Psoas muscle (tissue), 8 donors: ENCODE data around the gene C11orf52. TPM values are rescaled to one million over a fixed set of nuclear protein-coding genes. Genes with fewer than 3 reads are reported as not detected.
"Not testable (repeated sequence)": the region's sequence is repeated elsewhere in the genome, so short reads cannot be mapped to it uniquely, and the experiment has no call there.

ENCODE experiments used
- ATAC-seq, 4 donors: fragments of 200-7000 bp; cut with Tn5 transposase; one replicate each; pipeline ENCODE4 v1.9.1; 2020; ENCODE audit warnings: moderate library complexity in 3 of 4, mild to moderate bottlenecking in 2 of 4
- DNase-seq, 2 donors: peaks; one replicate each; pipeline ENCODE4 v3.0.0-alpha.2; 2020
- H3K27ac ChIP-seq: fragments of 200-600 bp; one replicate; pipeline ENCODE4 v1.8.0; 2022
- H3K27me3 ChIP-seq, 3 donors: fragments of 200-600 bp in 1 of 3; one replicate each; pipeline versions ENCODE4 v1.6.1 to v1.8.0; 2013 to 2022; ENCODE audit warnings: low read length in 2 of 3, mild to moderate bottlenecking in 2 of 3, moderate library complexity in 1 of 3; ENCODE audit not compliant: insufficient read depth in 3 of 3
- H3K36me3 ChIP-seq, 2 donors: fragments of 200-600 bp in 1 of 2; one replicate each; pipeline versions ENCODE4 v1.6.1 to v1.8.0; 2013 to 2022; ENCODE audit warnings: low read depth in 1 of 2, mild to moderate bottlenecking in 1 of 2, moderate library complexity in 1 of 2; ENCODE audit not compliant: insufficient read depth in 1 of 2
- H3K4me1 ChIP-seq: fragments of 200-600 bp; one replicate; pipeline ENCODE4 v1.8.0; 2022
- H3K4me3 ChIP-seq: fragments of 200-600 bp; one replicate; pipeline ENCODE4 v1.8.0; 2022; ENCODE audit warnings: mild to moderate bottlenecking
- H3K9me3 ChIP-seq: fragments of 200-600 bp; one replicate; pipeline ENCODE4 v1.8.0; 2022
- CTCF ChIP-seq: fragments of 200-600 bp; IDR thresholded peaks from one replicate; pipeline ENCODE4 v1.8.0; 2022; ENCODE audit warnings: antibody characterized with exemption
- WGBS, 3 donors: extraction: QIAGEN DNeasy Blood & Tissue Kit; methylation state at CpG; one replicate each; pipeline versions ENCODE4 v1.1.6 to v1.1.7; 2013; 5-methylcytosine and 5-hydroxymethylcytosine counted together
- intact Hi-C, 2 donors: fragments of 100-400 bp; cut with DNase I; formaldehyde crosslinking; loops; one replicate each; pipeline versions ENCODE4 v1.11.0 to v1.14.2; 2022
- polyA plus RNA-seq, 3 donors: library from polyadenylated mRNA; stranded (reverse); fragments of 200-250 nt; gene quantifications; one replicate each; pipeline ENCODE4 v1.2.3, GENCODE V29; 2013
- total RNA-seq, 4 donors: library from RNA; stranded (reverse); fragmentation: NEBNext Ultra II Directional in 2 of 4; extraction: Animal tissue kit (Norgen Biotek cat#: 25700) in 2 of 4; gene quantifications; one replicate each; pipeline versions ENCODE4 v1.2.1 to v1.2.4, GENCODE V29; 2021 to 2023
- donor health status: healthy with polysubstance abuse.
- donor health status: DM: no; HTN: no; CAD: no; lungs with moderate emphysema.
- donor health status: Bipolar disorder and iron deficiency.
- donor health status: healthy.
- donor health status: DM: yes; HTN: yes; CAD: no.
- donor health status: DM: no; HTN: no; CAD: no.
- donor health status: DM: no; HTN: no; CAD: no.
- donor health status: DM: yes; HTN: yes; CAD: no.

Gene C11orf52
- total and polyA plus RNA-seq, 7 donors = 1.0 to 24.5 (median 7.0) TPM

DNA sequence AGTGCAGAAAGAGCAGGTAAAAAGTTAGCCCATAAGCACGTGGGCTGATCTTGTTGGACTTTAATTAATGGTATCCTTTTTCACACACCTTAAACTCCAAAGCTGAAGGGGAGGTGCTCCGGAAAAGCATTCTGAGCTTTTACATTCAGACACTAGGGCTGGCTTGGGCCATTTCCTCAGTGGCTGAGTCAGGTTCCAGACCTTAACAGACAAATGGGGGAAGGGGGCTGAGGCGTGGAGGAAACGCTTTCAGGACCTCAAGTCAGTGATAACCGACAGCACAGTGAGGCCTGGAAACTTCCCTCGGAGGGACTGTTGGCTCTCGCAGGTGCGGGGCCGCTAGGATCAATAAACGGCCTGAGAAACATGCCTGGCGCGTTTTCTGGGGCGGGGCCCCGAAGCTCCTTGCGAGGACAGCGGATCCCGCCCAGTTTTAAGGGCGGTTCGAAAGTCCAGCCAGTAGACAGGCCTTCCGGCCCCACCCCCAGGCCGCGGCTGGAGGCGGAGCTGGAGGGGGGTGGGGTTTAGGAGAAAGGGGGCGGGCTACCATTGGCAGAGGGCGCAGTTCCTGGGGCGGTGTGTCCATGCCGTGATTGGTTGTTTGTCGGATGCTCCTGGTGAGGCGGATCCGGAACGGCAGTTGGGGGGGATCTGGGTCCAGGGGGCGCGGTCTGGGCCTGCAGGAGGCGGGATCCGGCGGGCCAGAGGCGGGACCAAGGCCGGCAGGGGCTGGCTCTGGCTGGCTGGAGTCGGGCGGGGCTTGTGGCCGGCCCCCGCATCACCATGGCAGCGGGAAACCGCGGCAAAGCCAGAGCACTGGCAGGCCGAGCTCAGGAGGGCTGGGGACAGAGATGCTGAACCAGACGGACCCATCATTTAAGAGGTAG lies 8.0 kb downstream of the C11orf52 start:
- no peaks in the 10 kb centered on the region for H3K36me3 ChIP-seq
- H3K4me1 ChIP-seq = peaks cover 41% of the 10 kb centered on the region
- peak overlapping the region; percentile 91 for H3K27ac ChIP-seq
- peak; percentile 88 to 91 (median 89) for ATAC-seq
- peak overlapping the region; percentile 63 for H3K4me3 ChIP-seq
- 1% methylated on average over 40 to 47 of the region's 47 CpGs for WGBS, 3 donors
- peak; percentile 95 to 99 for DNase-seq
- no peaks in the 10 kb centered on the region for H3K9me3 ChIP-seq
- intact Hi-C loops = loop anchor here in 1 of 2 donors (5.0 kb wide), 2 partner anchors 49 to 161 kb away; partner anchors contain the start of genes CFAP68, FDXACB1, SDHD and TIMM8B
- TF ChIP-seq CTCF = no peak
- H3K27me3 ChIP-seq = no peaks in the 10 kb centered on the region

- intact Hi-C loops = no loop called here
- H3K27ac ChIP-seq = no peak overlapping the region
- H3K9me3 ChIP-seq = no peaks in the 10 kb centered on the region
- H3K36me3 ChIP-seq = no peaks in the 10 kb centered on the region
- 78 to 89% (median 83%) methylated on average over 4 of the region's 4 CpGs for WGBS, 3 donors
- peaks cover 18% of the 10 kb centered on the region for H3K4me1 ChIP-seq
- no peak for ATAC-seq
- DNase-seq = no peak
- no peak overlapping the region for H3K4me3 ChIP-seq
- TF ChIP-seq CTCF = no peak
- no peaks in the 10 kb centered on the region for H3K27me3 ChIP-seq
Measured at GRCh38 chr11:111930472-111930871, 11.8 kb downstream of the C11orf52 start.

DNA sequence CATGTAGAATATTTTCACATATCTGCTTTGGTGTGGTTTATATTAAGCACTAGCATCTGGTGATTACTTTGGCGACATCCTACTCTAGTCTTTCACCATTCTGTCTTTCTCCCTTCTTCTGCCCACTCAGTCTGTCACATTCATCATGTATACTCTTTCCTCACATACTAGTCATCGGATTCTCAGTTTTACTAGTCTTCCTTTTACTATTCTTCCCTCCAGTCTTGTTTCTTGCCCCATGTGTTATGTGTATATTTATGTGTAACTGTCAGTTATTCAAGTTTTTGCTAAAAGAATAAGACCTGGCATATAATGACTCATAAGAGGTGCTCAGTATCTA lies 13.9 kb downstream of the C11orf52 start:
- intact Hi-C loops = loop anchor here in 1 of 2 donors (2.0 kb wide), 1 partner anchor 48 kb away; no protein-coding TSS in a partner anchor
- no peak for DNase-seq
- 84 to 93% (median 87%) methylated on average over 2 of the region's 2 CpGs for WGBS, 3 donors

DNA sequence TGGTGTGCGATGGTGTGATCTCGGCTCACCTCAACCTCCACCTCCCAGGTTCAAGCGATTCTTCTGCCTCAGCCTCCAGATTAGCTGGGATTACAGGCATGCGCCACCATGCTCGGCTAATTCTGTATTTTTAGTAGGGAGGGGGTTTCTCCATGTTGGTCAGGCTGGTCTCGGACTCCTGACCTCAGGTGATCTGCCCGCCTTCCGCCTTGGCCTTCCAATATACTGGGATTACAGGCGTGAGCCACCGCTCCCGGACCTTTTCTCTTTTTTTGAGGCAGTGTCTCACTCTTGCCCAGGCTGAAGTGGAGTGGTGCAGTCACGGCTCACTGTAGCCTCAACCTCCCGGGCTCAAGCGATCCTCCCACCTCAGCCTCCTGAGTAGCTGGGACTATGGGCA lies 14.5 kb downstream of the C11orf52 start:
- H3K4me1 ChIP-seq = peaks cover 20% of the 10 kb centered on the region
- not testable (repeated sequence) for H3K36me3 ChIP-seq, DNase-seq, H3K9me3 ChIP-seq, H3K27ac ChIP-seq, H3K27me3 ChIP-seq, ATAC-seq, H3K4me3 ChIP-seq
- intact Hi-C loops = loop anchor here in 1 of 2 donors (2.0 kb wide), 1 partner anchor 48 kb away; no protein-coding TSS in a partner anchor
- 92 to 95% (median 94%) methylated on average over 14 of the region's 14 CpGs for WGBS, 3 donors

More for the DNA sequence above, 13.9 kb downstream of the C11orf52 start:
- Histone ChIP-seq H3K27ac (no peak overlapping the region), H3K4me3 (no peak overlapping the region), H3K4me1 (peaks cover 18% of the 10 kb centered on the region), H3K36me3 (no peaks in the 10 kb centered on the region), H3K27me3 (no peaks in the 10 kb centered on the region), H3K9me3 (no peaks in the 10 kb centered on the region)
- no peak for TF ChIP-seq CTCF
- ATAC-seq = no peak

GRCh38 chr11:111933872-111934271 lies 15.2 kb downstream of the C11orf52 start:
- WGBS, 3 donors = 61 to 80% (median 70%) methylated on average over 1 of the region's 1 CpG
- peaks cover 27% of the 10 kb centered on the region for H3K4me1 ChIP-seq
- intact Hi-C loops = loop anchor here in 1 of 2 donors (2.0 kb wide), 1 partner anchor 47 kb away; no protein-coding TSS in a partner anchor

More at GRCh38 chr11:111933872-111934271, 15.2 kb downstream of the C11orf52 start:
- no peak overlapping the region for H3K4me3 ChIP-seq
- DNase-seq (no peak), ATAC-seq (no peak)
- H3K9me3 ChIP-seq = no peaks in the 10 kb centered on the region
- H3K27me3 ChIP-seq = no peaks in the 10 kb centered on the region
- no peak for TF ChIP-seq CTCF
- no peak overlapping the region for H3K27ac ChIP-seq
- H3K36me3 ChIP-seq = no peaks in the 10 kb centered on the region
